HG02970 (cell line): Measurements from ENCODE around the gene TRAPPC2B.
A peak's percentile ranks its signal among the peaks of the same experiment; 100 is the strongest.

Experiments used
- ATAC-seq: cut with Tn5 transposase; IDR thresholded peaks from one replicate; pipeline ENCODE4 v1.9.1; 2021; ENCODE audit warnings: mild to moderate bottlenecking, moderate library complexity, moderate number of reproducible peaks; ENCODE audit not compliant: unreplicated experiment, low FRiP score

Gene TRAPPC2B

DNA sequence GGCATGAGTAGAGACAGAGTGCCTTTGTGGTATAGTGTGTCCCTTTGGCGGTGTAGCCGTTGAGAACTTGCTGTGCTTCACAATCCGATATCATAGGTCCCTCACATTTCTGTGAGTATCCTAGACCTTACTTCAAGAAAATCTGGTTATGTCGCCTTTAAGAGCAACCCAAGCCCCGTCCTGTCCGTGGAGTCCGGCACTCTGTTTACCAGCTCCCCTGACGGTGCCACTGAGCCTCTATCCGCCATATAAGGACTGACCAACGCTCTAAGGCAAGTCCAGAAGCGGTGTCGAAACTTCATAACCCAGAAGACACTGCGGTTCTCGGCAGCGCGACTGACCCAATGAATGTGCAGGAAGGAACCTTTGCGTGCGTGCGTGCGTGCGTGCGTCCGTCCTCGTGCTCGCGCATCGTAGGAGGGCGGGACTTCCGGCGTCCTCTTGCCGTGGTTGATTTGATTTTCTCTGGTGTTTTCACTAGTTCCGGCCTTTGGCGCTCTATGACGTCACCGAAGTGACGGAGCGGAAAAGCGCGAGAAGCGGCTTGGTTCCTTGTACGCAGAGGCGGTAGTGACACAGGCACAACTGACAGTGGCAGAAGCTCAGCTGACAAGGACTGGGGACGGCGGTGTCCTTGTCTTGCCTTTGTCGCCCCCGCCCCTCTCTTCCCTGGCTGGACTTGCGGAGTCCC lies at the start of gene TRAPPC2B, which contains the start of gene ZNF547:
Gene TRAPPC2B, plus strand, starts transcription at position 555 of the 691 bp plus-strand sequence. CDS start 1,283 bp downstream, outside the sequence.
Gene ZNF547, plus strand, starts transcription at position 555 of the 691 bp plus-strand sequence. CDS start 5,005 bp downstream, outside the sequence.
- ATAC-seq = peak; percentile 95

DNA sequence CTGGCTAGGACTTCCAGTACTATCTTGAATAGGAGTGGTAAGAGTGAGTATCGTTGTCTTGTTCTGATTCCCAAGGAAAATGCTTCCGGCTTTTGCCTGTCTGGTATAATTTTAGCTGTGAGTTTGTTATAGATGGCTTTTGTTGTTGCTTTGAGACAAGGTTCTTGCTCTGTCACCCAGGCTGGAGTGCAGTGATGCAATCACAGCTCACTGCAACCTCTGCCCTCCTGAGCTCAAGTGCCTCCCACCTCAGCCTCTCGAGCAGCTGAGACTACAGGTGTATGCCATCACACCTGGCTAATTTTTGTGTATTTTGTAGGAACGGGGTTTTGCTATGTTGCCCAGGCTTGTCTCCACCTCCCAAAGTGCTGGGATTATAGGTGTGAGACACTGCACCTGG lies 49.2 kb upstream of the TRAPPC2B start:
- ATAC-seq = no peak

DNA sequence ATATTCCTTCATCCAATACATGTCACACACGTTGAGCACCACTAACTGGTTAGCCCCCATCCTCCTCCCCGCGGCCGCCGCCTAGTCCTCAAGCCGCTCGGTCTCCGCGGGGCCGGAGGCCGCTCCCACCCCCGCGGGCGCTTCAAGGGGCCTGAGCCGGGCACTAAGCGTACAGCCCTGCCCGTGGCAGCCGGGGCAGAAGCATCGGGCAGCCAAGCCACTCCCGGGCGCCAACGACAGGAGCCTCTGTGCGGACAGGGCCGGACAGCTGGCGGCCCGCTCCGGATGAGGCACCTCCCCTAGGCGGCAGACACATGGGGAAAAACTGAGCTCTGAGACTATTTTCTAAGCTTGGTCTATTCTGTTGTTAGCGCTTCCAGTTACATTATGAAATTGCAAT lies 45.8 kb upstream of the TRAPPC2B start:
- no peak for ATAC-seq

DNA sequence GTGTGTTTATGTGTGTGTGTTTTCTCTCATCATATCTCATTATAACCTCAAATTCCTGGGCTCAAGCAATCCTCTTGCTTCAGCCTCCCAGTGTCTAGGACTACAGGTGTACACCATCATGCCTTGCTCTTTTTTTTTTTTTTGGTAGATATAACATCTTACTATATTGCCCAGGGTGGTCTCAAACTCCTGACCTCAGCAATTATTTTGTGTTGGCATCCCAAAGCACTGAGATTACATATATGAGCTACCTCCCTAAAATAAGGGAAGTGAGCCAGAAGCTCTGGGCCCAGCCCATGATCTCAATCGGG lies 43.5 kb upstream of the TRAPPC2B start:
- no peak for ATAC-seq

DNA sequence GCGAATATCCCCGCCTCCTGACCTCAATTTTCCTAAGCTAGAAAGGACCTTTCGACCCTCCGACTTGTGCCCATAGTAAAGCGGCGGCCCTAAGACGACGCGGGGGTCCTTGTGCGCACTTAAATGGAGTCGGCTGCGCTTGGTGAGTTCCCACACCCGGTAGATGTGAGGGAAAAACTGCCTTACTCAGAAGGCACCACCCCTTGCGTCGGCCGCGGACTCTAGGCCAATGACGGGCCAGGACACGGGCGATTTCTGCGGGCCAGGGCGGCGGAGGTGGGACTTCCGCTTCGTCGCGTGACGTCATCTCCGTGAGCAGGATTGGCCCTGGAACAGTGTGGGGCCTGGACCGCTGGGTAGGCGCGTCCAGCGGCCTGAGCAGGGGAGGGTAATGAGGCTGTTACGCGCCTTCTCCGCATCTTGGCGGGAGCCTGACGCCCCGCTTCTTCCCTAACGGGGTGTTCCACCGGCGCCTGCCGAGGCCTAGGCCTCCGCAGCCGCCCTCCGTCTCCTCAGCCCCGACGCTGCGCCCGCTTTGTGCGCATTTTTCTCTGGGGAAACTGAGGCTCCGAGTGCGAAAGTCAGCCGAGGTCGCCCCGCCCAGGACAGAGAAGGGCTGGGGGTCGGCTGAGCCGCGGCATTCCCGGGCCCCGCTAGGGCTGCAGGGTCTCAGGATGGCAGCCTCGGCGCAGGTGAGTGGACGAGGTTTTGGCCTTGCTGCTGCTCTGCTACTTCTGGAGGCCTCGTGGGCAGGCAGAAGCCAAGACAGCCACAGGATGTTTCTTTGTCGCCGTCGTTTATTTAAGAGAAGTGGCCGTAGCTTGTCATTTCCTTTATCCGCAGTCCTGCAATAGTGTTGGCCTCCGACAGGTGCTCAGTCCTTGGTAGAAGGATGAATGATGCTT lies 42.9 kb upstream of the TRAPPC2B start, which contains the start of gene ZNF543:
Gene ZNF543, plus strand, starts transcription at position 293 of the 905 bp plus-strand sequence. Its CDS starts 382 bp downstream, at position 675.
- ATAC-seq = peak; percentile 89

DNA sequence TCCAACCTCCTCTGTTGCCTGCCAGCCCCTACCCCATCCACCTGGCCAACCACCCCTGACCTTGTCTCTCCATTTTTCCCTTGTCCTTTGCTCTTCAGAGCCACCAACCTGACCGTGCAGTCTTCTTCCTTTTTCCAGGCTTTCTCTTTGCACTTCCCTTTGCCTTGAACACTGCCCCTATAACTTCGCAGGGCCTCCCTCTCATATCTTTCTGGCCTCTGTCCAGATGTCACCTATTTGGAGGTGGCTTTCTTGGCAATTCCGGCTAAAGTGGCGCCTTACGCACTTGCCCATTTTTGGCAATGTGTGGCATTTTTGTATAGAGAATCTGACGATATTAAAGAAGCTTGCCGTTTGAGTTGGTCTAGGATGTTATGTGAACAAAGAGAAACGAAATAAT lies 42.2 kb upstream of the TRAPPC2B start:
- ATAC-seq = no peak

DNA sequence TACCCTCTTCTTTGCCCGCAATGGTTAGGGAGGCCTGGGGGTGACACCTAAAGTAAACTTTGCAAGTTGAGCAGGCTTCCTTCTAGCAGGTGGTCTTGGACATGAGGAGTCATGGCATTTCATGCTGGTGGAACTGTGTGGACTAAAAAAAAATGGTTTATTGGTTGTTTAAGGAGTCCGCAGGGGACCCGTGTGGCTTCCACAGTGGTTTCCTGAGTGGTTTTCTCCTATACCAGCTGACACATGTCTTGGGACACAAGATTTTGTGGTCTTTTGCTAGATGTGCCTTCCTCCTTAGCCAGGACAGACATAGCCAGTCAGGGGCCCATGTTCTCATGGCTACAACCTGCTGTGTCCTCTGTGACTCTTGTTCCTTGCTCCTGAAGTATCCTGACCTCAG lies 41.6 kb upstream of the TRAPPC2B start:
- ATAC-seq = no peak

DNA sequence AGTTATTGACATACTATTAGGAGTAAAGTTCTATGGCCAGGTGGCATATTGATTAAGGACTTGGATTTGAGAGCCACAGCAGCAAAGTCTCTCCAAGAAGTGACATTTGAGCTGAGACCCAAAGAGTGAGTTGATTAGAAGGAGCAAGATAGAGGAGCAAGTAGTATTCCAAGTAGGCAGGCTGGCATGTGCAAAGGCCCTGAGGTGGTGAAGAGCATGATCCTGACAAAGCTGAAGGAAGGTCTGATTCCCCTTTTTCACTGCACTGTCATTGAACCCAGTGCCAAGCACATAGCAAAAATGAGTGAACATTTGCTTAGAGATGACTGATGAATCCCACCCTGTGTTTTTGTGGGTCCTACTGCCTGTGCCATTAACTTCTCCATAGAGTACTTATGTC lies 38.4 kb upstream of the TRAPPC2B start:
- no peak for ATAC-seq

DNA sequence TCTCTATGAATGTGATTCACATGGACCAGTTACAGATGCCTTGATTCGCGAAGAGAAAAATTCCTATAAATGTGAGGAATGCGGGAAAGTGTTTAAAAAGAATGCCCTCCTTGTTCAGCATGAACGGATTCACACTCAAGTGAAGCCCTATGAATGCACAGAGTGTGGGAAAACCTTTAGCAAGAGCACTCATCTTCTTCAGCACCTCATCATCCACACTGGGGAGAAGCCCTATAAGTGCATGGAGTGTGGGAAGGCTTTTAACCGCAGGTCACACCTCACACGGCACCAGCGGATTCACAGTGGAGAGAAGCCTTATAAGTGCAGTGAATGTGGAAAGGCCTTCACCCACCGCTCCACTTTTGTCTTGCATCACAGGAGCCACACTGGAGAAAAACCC lies 35.4 kb upstream of the TRAPPC2B start:
- ATAC-seq = no peak

DNA sequence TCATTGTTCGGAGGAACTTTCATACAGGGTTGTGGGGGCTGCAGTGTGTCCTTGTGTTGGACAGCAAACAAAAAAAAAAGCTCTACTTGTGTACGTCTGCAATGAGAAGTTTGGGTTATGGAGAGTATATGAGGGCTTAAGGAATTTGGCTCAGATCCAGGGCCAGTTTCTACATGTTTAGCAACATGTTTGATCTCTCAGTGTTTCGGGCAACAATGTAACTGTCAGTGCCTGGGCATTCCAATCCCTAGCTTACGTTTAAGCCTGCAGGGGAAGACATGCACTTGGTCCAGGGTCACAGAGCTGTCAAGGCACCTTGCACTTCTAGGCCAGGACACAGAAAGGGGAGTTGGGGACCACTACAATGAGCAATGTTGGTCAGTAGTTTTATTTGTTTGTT lies 29.2 kb upstream of the TRAPPC2B start:
- no peak for ATAC-seq

DNA sequence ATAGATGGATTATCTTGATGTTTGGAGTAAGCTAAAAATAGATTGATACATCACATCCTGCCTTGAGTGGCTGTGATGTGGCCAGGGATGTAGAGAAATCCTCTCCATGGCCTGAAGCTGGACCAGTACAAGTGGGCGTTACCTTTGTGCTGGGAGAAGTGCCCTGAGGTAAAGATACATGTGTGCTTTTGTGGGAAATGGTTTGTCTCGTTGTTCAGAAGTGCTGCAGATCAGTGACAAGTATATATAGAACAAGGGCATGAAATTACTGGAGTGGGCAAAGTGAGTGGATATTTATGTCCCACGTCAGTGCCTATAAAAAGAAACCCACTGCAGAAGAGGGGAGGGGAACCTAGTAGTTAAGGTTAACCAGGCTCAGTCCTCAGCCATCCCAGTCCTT lies 24.5 kb upstream of the TRAPPC2B start:
- ATAC-seq = no peak

DNA sequence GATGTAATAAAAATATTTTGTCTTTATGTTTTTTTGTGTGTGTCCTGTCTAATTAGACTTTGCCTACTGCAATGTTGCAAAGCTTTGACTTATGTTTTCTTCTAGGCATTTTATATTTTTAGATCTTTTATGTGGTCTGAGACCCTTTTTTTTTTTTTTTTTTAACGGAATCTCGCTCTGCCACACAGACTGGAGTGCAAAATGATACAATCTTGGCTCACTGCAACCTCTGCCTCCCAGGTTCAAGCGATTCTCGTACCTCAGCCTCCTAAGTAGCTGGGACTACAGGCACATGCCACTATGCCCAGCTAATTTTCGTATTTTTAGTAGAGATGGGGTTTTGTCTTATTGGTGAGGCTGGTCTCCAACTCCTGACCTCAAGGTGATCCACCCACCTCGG lies 20.8 kb upstream of the TRAPPC2B start:
- ATAC-seq = no peak

DNA sequence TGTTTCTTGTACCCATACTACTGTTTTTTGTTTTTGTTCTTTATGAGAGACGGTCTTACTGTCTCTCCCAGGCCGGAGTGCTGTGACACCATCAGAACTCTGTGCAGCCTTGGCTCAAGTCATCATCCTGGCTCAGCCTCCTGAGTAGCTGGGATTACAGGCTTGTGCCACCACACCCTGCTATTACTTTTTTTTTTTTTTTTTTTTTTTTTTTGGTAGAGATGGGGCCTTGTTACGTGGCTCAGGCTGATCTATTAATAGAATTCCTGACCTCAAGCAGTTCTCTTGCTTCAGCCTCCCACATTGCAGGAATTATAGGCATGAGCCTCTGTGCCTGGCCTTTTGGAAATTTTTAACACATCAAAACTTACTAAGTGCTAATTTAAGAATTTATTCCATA lies 15.2 kb upstream of the TRAPPC2B start:
- no peak for ATAC-seq

DNA sequence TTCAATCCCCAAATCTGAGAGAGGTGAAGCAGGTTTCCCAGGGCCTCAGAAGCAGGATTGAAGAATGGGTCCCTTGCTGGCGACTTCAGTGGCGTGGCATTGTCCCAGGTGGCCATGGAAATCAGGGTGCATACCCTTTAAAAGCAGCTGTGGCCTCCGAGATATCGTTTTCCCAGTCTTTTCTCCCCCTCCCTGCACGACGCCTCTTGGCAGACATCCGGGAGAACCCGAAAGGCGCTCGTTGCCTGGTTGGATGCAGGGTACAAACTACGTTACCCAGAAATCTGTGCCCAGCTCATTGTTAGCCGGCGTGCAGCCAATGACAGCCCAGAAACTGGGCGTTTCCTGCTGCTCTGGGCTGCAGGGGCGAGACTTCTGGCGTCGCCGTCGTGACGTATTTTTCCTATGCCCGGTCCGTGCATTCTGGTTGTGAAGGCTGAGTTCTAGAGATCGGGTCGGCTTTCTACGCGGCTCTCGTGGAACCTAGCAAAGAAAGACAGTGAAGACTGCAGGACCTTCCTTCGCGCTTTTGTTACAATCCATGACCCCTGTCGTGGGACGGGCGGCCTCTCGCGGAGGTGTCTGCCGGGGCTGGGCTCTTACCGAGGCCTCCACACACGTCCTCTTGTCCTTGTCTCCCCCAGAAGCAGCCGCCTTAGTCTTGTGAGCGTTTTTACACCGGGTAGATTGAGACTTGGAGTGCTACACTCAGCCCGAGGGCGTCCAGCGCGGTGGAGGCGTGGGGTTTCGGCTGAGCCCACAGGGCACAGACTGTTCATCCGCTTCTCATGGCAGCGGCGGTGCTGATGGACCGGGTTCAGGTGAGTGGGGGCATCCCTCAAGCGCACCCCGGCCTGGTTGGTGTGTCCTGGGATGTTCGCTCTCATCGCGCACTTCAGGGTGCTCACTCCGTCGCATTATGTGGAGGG lies 12.2 kb upstream of the TRAPPC2B start, which contains the start of gene ZNF304:
Gene ZNF304, plus strand, starts transcription at position 395 of the 929 bp plus-strand sequence. Its CDS starts 394 bp downstream, at position 789.
- ATAC-seq = peak; percentile 89

DNA sequence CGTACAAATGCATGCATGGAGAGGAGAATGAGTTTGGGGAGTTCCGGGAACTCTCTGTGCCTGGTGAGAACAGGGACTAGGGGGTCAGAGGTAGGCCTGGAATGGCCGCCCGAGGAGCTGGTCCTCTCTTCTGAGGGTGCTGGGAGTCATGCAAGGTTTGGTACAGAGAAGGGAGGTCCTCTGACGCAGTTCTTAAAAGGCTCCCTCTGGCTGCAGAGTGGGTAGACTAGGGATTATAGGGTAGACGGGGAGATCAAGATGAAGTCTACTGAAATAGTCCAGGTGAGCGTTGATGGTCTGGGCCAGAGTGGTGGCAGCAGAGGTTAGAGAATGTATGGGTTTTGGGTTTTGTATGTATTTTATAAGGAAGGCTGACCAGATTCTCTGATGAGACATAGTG lies 11.5 kb upstream of the TRAPPC2B start:
- no peak for ATAC-seq

DNA sequence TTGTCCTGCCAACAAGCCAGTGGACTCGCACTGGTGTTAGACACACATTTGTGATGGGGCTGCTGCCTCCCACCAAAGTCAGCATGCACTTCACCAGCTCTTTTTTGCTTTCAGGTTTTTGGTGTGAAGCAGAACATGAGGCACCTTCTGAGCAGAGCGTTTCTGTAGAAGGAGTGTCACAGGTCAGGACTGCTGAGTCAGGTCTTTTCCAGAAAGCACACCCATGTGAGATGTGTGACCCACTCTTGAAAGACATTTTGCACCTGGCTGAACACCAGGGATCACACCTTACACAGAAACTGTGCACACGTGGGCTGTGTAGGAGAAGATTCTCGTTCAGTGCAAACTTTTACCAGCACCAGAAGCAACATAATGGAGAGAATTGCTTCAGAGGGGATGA lies 7.4 kb upstream of the TRAPPC2B start:
- no peak for ATAC-seq

DNA sequence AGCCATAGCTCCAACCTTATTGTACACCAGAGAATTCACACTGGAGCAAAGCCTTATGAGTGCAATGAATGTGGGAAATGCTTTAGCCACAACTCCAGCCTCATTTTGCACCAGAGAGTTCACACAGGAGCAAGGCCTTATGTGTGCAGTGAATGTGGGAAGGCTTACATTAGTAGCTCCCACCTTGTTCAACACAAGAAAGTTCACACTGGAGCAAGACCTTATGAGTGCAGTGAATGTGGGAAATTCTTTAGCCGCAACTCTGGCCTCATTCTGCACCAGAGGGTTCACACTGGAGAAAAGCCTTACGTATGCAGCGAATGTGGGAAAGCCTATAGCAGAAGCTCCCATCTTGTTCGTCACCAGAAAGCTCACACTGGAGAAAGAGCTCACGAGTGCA lies 5.9 kb upstream of the TRAPPC2B start:
- no peak for ATAC-seq

DNA sequence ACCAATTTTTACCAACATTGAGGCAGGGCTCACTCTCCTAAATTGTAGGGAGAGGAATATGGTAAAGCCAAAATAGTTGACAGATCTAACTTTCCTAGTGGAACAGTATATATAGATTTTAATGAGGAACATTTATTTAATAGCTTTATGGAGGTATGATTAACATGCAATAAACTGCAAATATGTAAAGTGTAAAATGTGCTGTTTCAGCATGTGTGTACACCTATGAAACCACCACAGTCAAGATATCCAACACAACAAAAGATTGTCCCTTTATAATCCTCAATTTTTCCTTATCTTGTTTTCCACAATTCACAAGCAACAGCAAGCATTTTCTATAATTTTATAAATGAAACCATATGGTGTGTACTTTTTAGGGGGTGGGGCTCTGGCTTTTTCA lies 4.1 kb upstream of the TRAPPC2B start:
- no peak for ATAC-seq

DNA sequence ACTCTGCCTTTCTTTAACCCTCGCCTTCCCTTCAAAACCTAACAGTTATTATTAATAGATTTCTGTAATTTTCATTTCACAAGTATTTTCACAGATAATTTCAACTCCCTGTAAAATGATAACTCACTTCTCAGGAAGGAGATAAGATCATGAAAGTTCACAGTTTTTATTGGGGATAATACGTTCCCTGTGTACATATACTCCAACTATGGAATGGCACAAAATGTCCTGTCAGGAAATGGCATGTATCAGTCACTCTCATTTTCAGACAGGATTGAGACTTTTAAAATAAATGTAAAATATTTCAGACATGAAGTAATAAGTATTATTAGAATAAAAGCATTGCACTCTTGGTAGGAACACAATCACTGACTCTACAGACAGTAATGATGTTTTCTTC lies 932 bp upstream of the TRAPPC2B start:
- no peak for ATAC-seq

DNA sequence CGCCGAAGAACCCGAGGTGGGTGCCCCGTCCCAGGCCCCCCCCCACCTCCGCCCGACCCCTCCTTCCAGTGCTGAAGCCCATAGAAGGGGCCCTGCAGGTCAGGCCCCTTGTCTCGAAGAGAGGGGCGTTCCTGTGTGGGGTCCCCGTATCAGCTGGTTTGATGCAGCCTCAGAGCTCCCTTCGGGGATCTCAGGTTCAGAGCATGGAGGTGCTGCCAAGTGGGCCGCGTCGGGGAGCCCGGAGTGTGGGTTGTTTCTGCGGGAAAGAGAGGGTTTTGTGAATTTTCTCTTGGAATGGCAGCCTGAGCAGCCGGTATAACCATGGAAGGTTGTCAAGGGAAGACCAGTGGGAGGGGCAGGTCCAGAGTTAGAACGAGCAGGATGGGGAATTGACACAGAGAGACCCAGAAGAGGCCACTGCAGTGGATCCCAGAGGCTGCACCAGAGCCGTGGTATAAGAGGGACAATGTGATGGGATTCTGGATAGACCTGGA lies 384 bp downstream of the TRAPPC2B start:
- peak; percentile 11 for ATAC-seq
